Liver (tissue), 9 donors: ENCODE measurements around the gene PTGS2. TPM values are rescaled to one million over a fixed set of nuclear protein-coding genes. Genes with fewer than 3 reads are reported as not detected.

Experiments used
- DNase-seq: peaks from one replicate; pipeline ENCODE4 v3.0.0-alpha.2; 2017; ENCODE audit warnings: low spot score
- H3K27ac ChIP-seq, 2 donors: one replicate each; pipeline ENCODE4 v1.7.0; 2013; ENCODE audit warnings: inconsistent platforms in 2 of 2, low read length in 2 of 2, control low read depth in 1 of 2, low read depth in 1 of 2, mild to moderate bottlenecking in 1 of 2
- H3K27me3 ChIP-seq, 4 donors: one replicate each; pipeline versions ENCODE4 v1.6.1 to v1.7.0; 2013; ENCODE audit warnings: low read length in 3 of 4, inconsistent platforms in 1 of 4, mild to moderate bottlenecking in 1 of 4, moderate library complexity in 1 of 4; ENCODE audit not compliant: control insufficient read depth in 4 of 4, insufficient read depth in 4 of 4
- H3K36me3 ChIP-seq, 4 donors: one replicate each; pipeline versions ENCODE4 v1.6.1 to v1.7.0; 2013; ENCODE audit warnings: low read length in 3 of 4, mild to moderate bottlenecking in 3 of 4, low read depth in 1 of 4, moderate library complexity in 1 of 4; ENCODE audit not compliant: control insufficient read depth in 4 of 4, insufficient read depth in 3 of 4
- H3K4me1 ChIP-seq, 4 donors: one replicate each; pipeline versions ENCODE4 v1.6.1 to v1.7.0; 2013; ENCODE audit warnings: low read length in 3 of 4, mild to moderate bottlenecking in 3 of 4, moderate library complexity in 1 of 4; ENCODE audit not compliant: control insufficient read depth in 4 of 4, insufficient read depth in 4 of 4
- H3K4me3 ChIP-seq, 3 donors: one replicate each; pipeline versions ENCODE4 v1.6.1 to v1.7.0; 2013; ENCODE audit warnings: low read length in 3 of 3, control low read depth in 1 of 3, low read depth in 1 of 3, mild to moderate bottlenecking in 1 of 3
- H3K9ac ChIP-seq, 2 donors: one replicate each; pipeline ENCODE4 v1.7.0; 2013; ENCODE audit warnings: low read length in 2 of 2, mild to moderate bottlenecking in 2 of 2, moderate library complexity in 2 of 2, control low read depth in 1 of 2, low read depth in 1 of 2
- H3K9me3 ChIP-seq, 4 donors: one replicate each; pipeline versions ENCODE4 v1.6.1 to v1.7.0; 2013; ENCODE audit warnings: low read length in 3 of 4; ENCODE audit not compliant: control insufficient read depth in 4 of 4
- ATF3 ChIP-seq: IDR thresholded peaks from 2 replicates; pipeline ENCODE4 v1.6.1; 2016; ENCODE audit warnings: antibody characterized with exemption
- CTCF ChIP-seq: fragments of 150-350 bp; IDR thresholded peaks from 2 replicates; pipeline ENCODE4 v1.5.1; 2017; ENCODE audit warnings: improper control_type of control experiment, low read depth, low read length; ENCODE audit not compliant: missing input control
- EGR1 ChIP-seq, 2 donors: IDR thresholded peaks; 2 replicates each; pipeline ENCODE4 v1.6.1; 2016 to 2018; ENCODE audit warnings: antibody characterized with exemption in 2 of 2, low read depth in 2 of 2
- FOXA1 ChIP-seq: IDR thresholded peaks from 2 replicates; pipeline ENCODE4 v1.6.1; 2016; ENCODE audit warnings: antibody characterized with exemption
- GABPA ChIP-seq, 2 donors: IDR thresholded peaks in 1 of 2; conservative IDR thresholded peaks in 1 of 2; 2 replicates each; pipeline ENCODE4 v1.6.1; 2016; ENCODE audit warnings: antibody characterized with exemption in 2 of 2, mild to moderate bottlenecking in 1 of 2, moderate library complexity in 1 of 2
- HNF4A ChIP-seq, 2 donors: conservative IDR thresholded peaks; 2 replicates each; pipeline ENCODE4 v1.6.1; 2016; ENCODE audit warnings: antibody characterized with exemption in 2 of 2, mild to moderate bottlenecking in 2 of 2
- HNF4G ChIP-seq: IDR thresholded peaks from 2 replicates; pipeline ENCODE4 v1.6.1; 2016; ENCODE audit warnings: antibody characterized with exemption
- JUND ChIP-seq, 2 donors: IDR thresholded peaks; 2 replicates each; pipeline ENCODE4 v1.6.1; 2016; ENCODE audit warnings: antibody characterized with exemption in 2 of 2
- MAX ChIP-seq: IDR thresholded peaks from 2 replicates; pipeline ENCODE4 v1.6.1; 2016; ENCODE audit warnings: antibody characterized with exemption
- NR2F2 ChIP-seq: IDR thresholded peaks from 2 replicates; pipeline ENCODE4 v1.6.1; 2016; ENCODE audit warnings: antibody characterized with exemption
- RAD21 ChIP-seq, 2 donors: IDR thresholded peaks; 2 replicates each; pipeline ENCODE4 v1.6.1; 2016; ENCODE audit warnings: antibody characterized with exemption in 2 of 2, mild to moderate bottlenecking in 2 of 2
- REST ChIP-seq: IDR thresholded peaks from 2 replicates; pipeline ENCODE4 v1.6.1; 2016; ENCODE audit warnings: antibody characterized with exemption, mild to moderate bottlenecking
- RXRA ChIP-seq, 2 donors: IDR thresholded peaks; 2 replicates each; pipeline ENCODE4 v1.6.1; 2017 to 2018; ENCODE audit warnings: antibody characterized with exemption in 2 of 2, mild to moderate bottlenecking in 1 of 2
- SP1 ChIP-seq: IDR thresholded peaks from 2 replicates; pipeline ENCODE4 v1.6.1; 2018; ENCODE audit warnings: antibody characterized with exemption, mild to moderate bottlenecking
- TAF1 ChIP-seq: conservative IDR thresholded peaks from 2 replicates; pipeline ENCODE4 v1.6.1; 2016; ENCODE audit warnings: antibody characterized with exemption, mild to moderate bottlenecking
- YY1 ChIP-seq: IDR thresholded peaks from 2 replicates; pipeline ENCODE4 v1.6.1; 2016; ENCODE audit warnings: antibody characterized with exemption, mild to moderate bottlenecking
- WGBS: extraction: QIAGEN DNeasy Blood & Tissue Kit; methylation state at CpG from one replicate; pipeline ENCODE4 v1.1.7; 2013; 5-methylcytosine and 5-hydroxymethylcytosine counted together
- polyA plus RNA-seq, 2 donors: library from polyadenylated mRNA; stranded (reverse) in 1 of 2; unstranded in 1 of 2; fragments of 200-250 nt in 1 of 2; fragments of >200 nt in 1 of 2; fragmentation: Nextera tagmentation in 1 of 2; extraction: Ambion mirVana in 1 of 2; gene quantifications; one replicate each; pipeline versions ENCODE4 v1.2.1 to v1.2.3, GENCODE V29; 2013 to 2015
- total RNA-seq, 2 donors: library from RNA; depleted of rRNA; stranded (reverse); fragments of >200 nt; gene quantifications; one replicate each; pipeline ENCODE4 v1.2.3, GENCODE V29; 2014
- donor health status: healthy.
- donor health status: healthy.
- donor health status: healthy.
- donor health status: healthy.
- donor health status: healthy.

Gene PTGS2
- total and polyA plus RNA-seq, 4 donors = 0.11 to 0.33 (median 0.29) TPM

- H3K27me3 ChIP-seq = peaks cover 0 to 2% (median 0%) of the 10 kb centered on the region in 4 donors
- no peaks in the 10 kb centered on the region for H3K9me3 ChIP-seq
- no peak overlapping the region for H3K9ac ChIP-seq
- 61% methylated on average over 2 of the region's 2 CpGs for WGBS
- TF ChIP-seq CTCF (no peak), MAX (no peak), FOXA1 (no peak), YY1 (no peak), RAD21 (IDR thresholded peaks at IDR 0.05) (no peak), SP1 (no peak), NR2F2 (no peak), REST (no peak), RXRA (IDR thresholded peaks at IDR 0.05) (no peak), TAF1 (no peak), HNF4A (conservative IDR thresholded peaks at IDR 0.05) (no peak)
- no peak overlapping the region for H3K27ac ChIP-seq
- no peak overlapping the region for H3K4me3 ChIP-seq
- peaks cover 0 to 2% (median under 1%) of the 10 kb centered on the region in 4 donors for H3K36me3 ChIP-seq
- H3K4me1 ChIP-seq = no peaks in the 10 kb centered on the region
- no peak for DNase-seq
Measured at GRCh38 chr1:186678155-186678554, 2.1 kb downstream of the PTGS2 start.

GRCh38 chr1:186672596-186672995 is 7.6 kb downstream of the PTGS2 start:
- Histone ChIP-seq H3K9ac (no peak overlapping the region), H3K27me3 (no peaks in the 10 kb centered on the region)

More at GRCh38 chr1:186672596-186672995, 7.6 kb downstream of the PTGS2 start:
- WGBS = 87% methylated on average over 3 of the region's 3 CpGs
- H3K27ac ChIP-seq = no peak overlapping the region
- DNase-seq = no peak
- TF ChIP-seq HNF4G = no peak
- TF ChIP-seq EGR1 (IDR thresholded peaks at IDR 0.05; ENCODE audit: low read depth in 2 of 2) = no peak
- no peak for TF ChIP-seq RAD21 (IDR thresholded peaks at IDR 0.05)
- TF ChIP-seq YY1 = no peak
- TF ChIP-seq JUND (IDR thresholded peaks at IDR 0.05) = no peak
- TF ChIP-seq HNF4A (conservative IDR thresholded peaks at IDR 0.05) = no peak
- no peak for TF ChIP-seq REST
- no peak for TF ChIP-seq ATF3
- TF ChIP-seq NR2F2 = no peak
- TF ChIP-seq SP1 = no peak
- no peak for TF ChIP-seq GABPA (IDR thresholded peaks at IDR 0.05 in 1 of 2, conservative IDR thresholded peaks at IDR 0.05 in 1 of 2)
- H3K36me3 ChIP-seq = peaks cover 0 to 2% (median under 1%) of the 10 kb centered on the region in 4 donors
- H3K4me3 ChIP-seq = no peak overlapping the region
- no peaks in the 10 kb centered on the region for H3K9me3 ChIP-seq
- no peaks in the 10 kb centered on the region for H3K4me1 ChIP-seq
